Caco-2 (cell line): ENCODE results near the gene CD247. TPM values are rescaled to one million over a fixed set of nuclear protein-coding genes. Genes with fewer than 3 reads are reported as not detected.

Experiments
- BruUV-seq: library from RNA; stranded (reverse); fragments of 400-500 nt; replicated peaks from 2 replicates; lab custom pipeline; 2021; lab: Mats Ljungman, UMichigan
- CTCF ChIA-PET: fragments of 300-600 bp; sonication (Branson Sonifier 250); formaldehyde crosslinking; loops from one replicate; lab custom pipeline; 2022; ENCODE audit warnings: antibody characterized with exemption; lab: Charles Lee
- POLR2A ChIA-PET: fragments of 300-600 bp; sonication (Branson Sonifier 250); formaldehyde crosslinking; loops from one replicate; lab custom pipeline; 2022; ENCODE audit warnings: antibody characterized with exemption; lab: Charles Lee
- DNase-seq, 2 experiments: peaks; one replicate each; pipeline versions ENCODE4 v3.0.0 to v3.0.0-alpha.2; 2020 to 2022
- H3K27me3 ChIP-seq: replicated peaks from 2 replicates; pipeline ENCODE4 v1.6.0; 2011; ENCODE audit warnings: low read length; ENCODE audit not compliant: control insufficient read depth, insufficient read depth
- H3K36me3 ChIP-seq: 2 replicates; pipeline ENCODE4 v1.5.1; 2011; ENCODE audit warnings: low read length; ENCODE audit not compliant: control insufficient read depth, insufficient read depth
- H3K4me1 ChIP-seq: fragments of 250-450 bp; sonication (Bioruptor Pico); 2 replicates; pipeline ENCODE4 v1.5.1; 2020; ENCODE audit warnings: mild to moderate bottlenecking
- H3K4me3 ChIP-seq: 2 replicates; pipeline ENCODE4 v1.5.1; 2011; ENCODE audit warnings: low read depth, mild to moderate bottlenecking, control low read depth, low read length
- H3K9me3 ChIP-seq: fragments of 250-450 bp; sonication (Bioruptor Pico); 2 replicates; pipeline ENCODE4 v1.5.1; 2020; ENCODE audit warnings: mild to moderate bottlenecking, moderate library complexity
- H3K27ac Mint-ChIP-seq: one replicate; pipeline ENCODE4 v1.8.0; 2022; ENCODE audit warnings: mixed read lengths; ENCODE audit not compliant: unreplicated experiment
- H3K27me3 Mint-ChIP-seq: one replicate; pipeline ENCODE4 v1.8.0; 2022; ENCODE audit warnings: mixed read lengths; ENCODE audit not compliant: insufficient read depth, unreplicated experiment
- H3K36me3 Mint-ChIP-seq: one replicate; pipeline ENCODE4 v1.8.0; 2022; ENCODE audit warnings: mild to moderate bottlenecking, mixed read lengths; ENCODE audit not compliant: insufficient read depth, unreplicated experiment
- H3K4me1 Mint-ChIP-seq: one replicate; pipeline ENCODE4 v1.8.0; 2022; ENCODE audit warnings: low read depth, mixed read lengths; ENCODE audit not compliant: unreplicated experiment
- H3K4me3 Mint-ChIP-seq: one replicate; pipeline ENCODE4 v1.8.0; 2022; ENCODE audit warnings: mild to moderate bottlenecking, moderate library complexity, mixed read lengths; ENCODE audit not compliant: unreplicated experiment
- H3K9me3 Mint-ChIP-seq: one replicate; pipeline ENCODE4 v1.8.0; 2022; ENCODE audit warnings: mixed read lengths; ENCODE audit not compliant: unreplicated experiment
- intact Hi-C: fragments of 100-400 bp; cut with micrococcal nuclease; formaldehyde crosslinking; loops from one replicate; pipeline ENCODE4 v1.10.0; 2022; ENCODE audit not compliant: unreplicated experiment
- total RNA-seq: library from RNA; stranded (reverse); gene quantifications from 2 replicates; pipeline ENCODE4 v1.2.3, GENCODE V29; 2022
- TF ChIP-seq, protein P1 (sequence below), 2 experiments: fragments of 200-600 bp in 1 of 2; IDR thresholded peaks; 1 replicate in 1 of 2; 2 replicates in 1 of 2; pipeline versions ENCODE4 v1.5.1 to v1.8.0; 2011 to 2022; ENCODE audit warnings: antibody characterized with exemption in 1 of 2, control low read depth in 1 of 2, inconsistent platforms in 1 of 2, low read depth in 1 of 2, low read length in 1 of 2, mild to moderate bottlenecking in 1 of 2, moderate library complexity in 1 of 2; ENCODE audit not compliant: insufficient read depth in 1 of 2, severe bottlenecking in 1 of 2, unreplicated experiment in 1 of 2

CD247 gene
- total RNA-seq, 1 experiment from 2014 or later, result not detected

DNA sequence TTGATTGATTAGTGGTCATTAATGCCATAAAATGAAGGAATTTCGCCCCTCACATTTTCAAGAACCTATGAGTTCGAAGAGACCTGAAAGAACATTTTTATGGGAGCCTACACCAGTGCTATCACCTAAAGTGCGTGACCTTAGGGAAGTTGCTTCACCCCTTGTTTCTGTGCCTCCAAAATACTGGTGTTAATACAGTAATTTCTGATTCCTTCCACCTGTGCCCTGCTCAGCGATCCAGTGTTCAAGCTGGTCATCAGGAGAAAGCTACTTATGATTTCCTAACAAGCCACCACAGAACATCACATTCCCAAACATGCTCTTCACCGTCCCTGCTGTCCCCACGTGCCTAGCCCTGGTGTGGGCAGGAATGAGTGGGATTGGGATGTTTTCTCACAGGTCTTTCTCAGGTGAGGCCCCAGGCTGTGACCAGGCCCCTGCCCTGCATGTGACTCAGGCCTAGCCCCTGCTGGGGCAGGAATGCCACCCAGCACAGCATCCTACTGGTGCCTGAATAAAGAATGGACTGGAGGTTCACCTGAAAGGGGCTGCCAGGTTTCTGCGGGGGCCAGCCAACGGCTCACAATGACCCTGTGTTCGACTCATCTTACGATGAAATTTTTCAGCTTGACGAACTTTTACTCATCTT, 60.3 kb downstream of the CD247 start:
- Mint-ChIP-seq H3K4me1 (peaks cover 6% of the 10 kb centered on the region), H3K27ac (no peak overlapping the region)

GRCh38 chr1:167456926-167457325, 61.4 kb downstream of the CD247 start:
- Histone ChIP-seq H3K27me3 (no peaks in the 10 kb centered on the region), H3K9me3 (no peaks in the 10 kb centered on the region), H3K4me3 (no peak overlapping the region), H3K36me3 (no peaks in the 10 kb centered on the region), H3K4me1 (0 out of 2 replicates have a peak, but pooled peaks cover 4% of the 10 kb centered on the region)
- TF ChIP-seq, protein P1, sequence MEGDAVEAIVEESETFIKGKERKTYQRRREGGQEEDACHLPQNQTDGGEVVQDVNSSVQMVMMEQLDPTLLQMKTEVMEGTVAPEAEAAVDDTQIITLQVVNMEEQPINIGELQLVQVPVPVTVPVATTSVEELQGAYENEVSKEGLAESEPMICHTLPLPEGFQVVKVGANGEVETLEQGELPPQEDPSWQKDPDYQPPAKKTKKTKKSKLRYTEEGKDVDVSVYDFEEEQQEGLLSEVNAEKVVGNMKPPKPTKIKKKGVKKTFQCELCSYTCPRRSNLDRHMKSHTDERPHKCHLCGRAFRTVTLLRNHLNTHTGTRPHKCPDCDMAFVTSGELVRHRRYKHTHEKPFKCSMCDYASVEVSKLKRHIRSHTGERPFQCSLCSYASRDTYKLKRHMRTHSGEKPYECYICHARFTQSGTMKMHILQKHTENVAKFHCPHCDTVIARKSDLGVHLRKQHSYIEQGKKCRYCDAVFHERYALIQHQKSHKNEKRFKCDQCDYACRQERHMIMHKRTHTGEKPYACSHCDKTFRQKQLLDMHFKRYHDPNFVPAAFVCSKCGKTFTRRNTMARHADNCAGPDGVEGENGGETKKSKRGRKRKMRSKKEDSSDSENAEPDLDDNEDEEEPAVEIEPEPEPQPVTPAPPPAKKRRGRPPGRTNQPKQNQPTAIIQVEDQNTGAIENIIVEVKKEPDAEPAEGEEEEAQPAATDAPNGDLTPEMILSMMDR (IDR thresholded peaks at IDR 0.05; ENCODE audit: insufficient read depth in 1 of 2, low read depth in 1 of 2, low read length in 1 of 2, severe bottlenecking in 1 of 2, unreplicated experiment in 1 of 2), result no peak
- Mint-ChIP-seq H3K27me3 (no peaks in the 10 kb centered on the region), H3K4me1 (no peaks in the 10 kb centered on the region), H3K27ac (no peak overlapping the region), H3K36me3 (no peaks in the 10 kb centered on the region), H3K4me3 (no peak overlapping the region), H3K9me3 (no peaks in the 10 kb centered on the region)
- intact Hi-C loops, result loop anchor here (5.0 kb wide), 1 partner anchor 190 kb away; no protein-coding TSS in a partner anchor
- ChIA-PET POLR2A (no interaction called here), CTCF (interaction anchor here (0.7 kb wide), 1 partner anchor 15 kb away, joined by 3 read pairs; no protein-coding TSS in a partner anchor)
- BruUV-seq, result no TSS peak
- no peak for DNase-seq

More for the DNA sequence above, 60.3 kb downstream of the CD247 start:
- intact Hi-C loops, result loop anchor here (5.0 kb wide), 1 partner anchor 189 kb away; no protein-coding TSS in a partner anchor
- H3K4me1 ChIP-seq, result 0 out of 2 replicates have a peak, but pooled peaks cover 4% of the 10 kb centered on the region
- Mint-ChIP-seq H3K27me3 (no peaks in the 10 kb centered on the region), H3K36me3 (no peaks in the 10 kb centered on the region), H3K4me3 (no peak overlapping the region), H3K9me3 (no peaks in the 10 kb centered on the region)
- no TSS peak for BruUV-seq
- no peak overlapping the region for H3K4me3 ChIP-seq
- H3K27me3 ChIP-seq, result no peaks in the 10 kb centered on the region
- H3K9me3 ChIP-seq, result no peaks in the 10 kb centered on the region
- ChIA-PET CTCF (no interaction called here), POLR2A (no interaction called here)
- DNase-seq, result no peak
- H3K36me3 ChIP-seq, result no peaks in the 10 kb centered on the region
- TF ChIP-seq, protein P1 (IDR thresholded peaks at IDR 0.05; ENCODE audit: insufficient read depth in 1 of 2, low read depth in 1 of 2, low read length in 1 of 2, severe bottlenecking in 1 of 2, unreplicated experiment in 1 of 2), result no peak

DNA sequence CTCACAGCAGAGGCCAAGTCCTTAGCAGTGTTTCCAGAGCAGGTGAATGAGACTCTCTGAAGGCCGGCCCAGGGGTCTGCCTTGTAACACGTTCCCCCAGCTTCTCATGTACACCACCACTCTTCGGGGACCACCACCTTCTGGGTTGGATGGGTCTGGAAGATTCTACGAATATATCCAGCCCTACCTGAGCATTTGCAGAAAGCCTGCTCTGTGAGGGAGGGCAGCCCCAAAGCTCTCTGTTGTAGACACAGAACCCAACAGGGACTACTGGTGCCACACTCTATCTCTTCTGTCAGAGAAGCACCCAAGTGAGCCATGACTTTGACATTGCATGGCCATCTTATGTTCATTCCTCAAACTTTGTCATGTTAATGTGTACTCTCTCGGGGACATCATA, 61.8 kb downstream of the CD247 start:
- Histone ChIP-seq H3K36me3 (no peaks in the 10 kb centered on the region), H3K9me3 (no peaks in the 10 kb centered on the region), H3K4me1 (0 out of 2 replicates have a peak, but pooled peaks cover 4% of the 10 kb centered on the region), H3K4me3 (no peak overlapping the region), H3K27me3 (no peaks in the 10 kb centered on the region)
- Mint-ChIP-seq H3K9me3 (no peaks in the 10 kb centered on the region), H3K4me3 (no peak overlapping the region), H3K27ac (no peak overlapping the region), H3K27me3 (no peaks in the 10 kb centered on the region), H3K4me1 (no peaks in the 10 kb centered on the region), H3K36me3 (no peaks in the 10 kb centered on the region)
- intact Hi-C loops, result loop anchor here (5.0 kb wide), 1 partner anchor 191 kb away; no protein-coding TSS in a partner anchor
- TF ChIP-seq, protein P1 (IDR thresholded peaks at IDR 0.05; ENCODE audit: insufficient read depth in 1 of 2, low read depth in 1 of 2, low read length in 1 of 2, severe bottlenecking in 1 of 2, unreplicated experiment in 1 of 2), result no peak
- POLR2A ChIA-PET, result no interaction called here
- no TSS peak for BruUV-seq
- DNase-seq, result no peak
- CTCF ChIA-PET, result interaction anchor here (1.0 kb wide), 1 partner anchor 97 kb away, joined by 3 read pairs; no protein-coding TSS in a partner anchor
